Measurements from ENCODE around the gene CLIC6. TPM values are rescaled to one million over a fixed set of nuclear protein-coding genes. Genes with fewer than 3 reads are reported as not detected.

The CLIC6 gene
- total and polyA plus RNA-seq, 9 donors = 1.0 to 12.2 (median 4.3) TPM

DNA sequence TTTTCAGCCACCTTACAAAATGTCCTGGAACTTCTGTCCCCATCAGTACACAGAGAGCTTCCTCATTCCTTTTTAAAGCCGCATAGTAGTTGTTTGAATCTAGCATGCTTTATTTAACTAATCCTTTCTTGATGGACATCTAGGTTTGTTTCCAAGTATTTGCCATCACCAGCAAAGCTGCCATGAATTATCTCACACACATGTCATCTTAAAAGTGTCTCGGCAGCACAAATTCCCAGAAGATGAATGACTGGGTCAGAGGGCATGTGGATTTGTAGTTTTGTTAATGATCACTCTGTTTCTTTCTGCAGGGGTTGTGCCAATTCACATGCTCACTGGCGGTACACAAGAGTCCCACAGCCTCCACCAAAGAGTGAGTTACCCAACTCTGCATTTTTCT lies 68.3 kb downstream of the CLIC6 start:
- Histone ChIP-seq H3K36me3 (no peaks in the 10 kb centered on the region), H3K27me3 (no peaks in the 10 kb centered on the region), H3K27ac (no peak overlapping the region), H3K9me3 (no peaks in the 10 kb centered on the region), H3K4me3 (no peak overlapping the region), H3K4me1 (ENCODE audit: insufficient read depth) (no peaks in the 10 kb centered on the region)
- intact Hi-C loops (cut with DNase I) = no loop called here
- DNase-seq = no peak
- no peak for TF ChIP-seq EP300 (IDR thresholded peaks at IDR 0.05)
- TF ChIP-seq, protein P1, sequence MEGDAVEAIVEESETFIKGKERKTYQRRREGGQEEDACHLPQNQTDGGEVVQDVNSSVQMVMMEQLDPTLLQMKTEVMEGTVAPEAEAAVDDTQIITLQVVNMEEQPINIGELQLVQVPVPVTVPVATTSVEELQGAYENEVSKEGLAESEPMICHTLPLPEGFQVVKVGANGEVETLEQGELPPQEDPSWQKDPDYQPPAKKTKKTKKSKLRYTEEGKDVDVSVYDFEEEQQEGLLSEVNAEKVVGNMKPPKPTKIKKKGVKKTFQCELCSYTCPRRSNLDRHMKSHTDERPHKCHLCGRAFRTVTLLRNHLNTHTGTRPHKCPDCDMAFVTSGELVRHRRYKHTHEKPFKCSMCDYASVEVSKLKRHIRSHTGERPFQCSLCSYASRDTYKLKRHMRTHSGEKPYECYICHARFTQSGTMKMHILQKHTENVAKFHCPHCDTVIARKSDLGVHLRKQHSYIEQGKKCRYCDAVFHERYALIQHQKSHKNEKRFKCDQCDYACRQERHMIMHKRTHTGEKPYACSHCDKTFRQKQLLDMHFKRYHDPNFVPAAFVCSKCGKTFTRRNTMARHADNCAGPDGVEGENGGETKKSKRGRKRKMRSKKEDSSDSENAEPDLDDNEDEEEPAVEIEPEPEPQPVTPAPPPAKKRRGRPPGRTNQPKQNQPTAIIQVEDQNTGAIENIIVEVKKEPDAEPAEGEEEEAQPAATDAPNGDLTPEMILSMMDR (IDR thresholded peaks at IDR 0.05) = no peak
- TF ChIP-seq POLR2A (IDR thresholded peaks at IDR 0.05) = no peak
- WGBS, 3 donors = 60 to 81% (median 79%) methylated on average over 3 of the region's 3 CpGs

DNA sequence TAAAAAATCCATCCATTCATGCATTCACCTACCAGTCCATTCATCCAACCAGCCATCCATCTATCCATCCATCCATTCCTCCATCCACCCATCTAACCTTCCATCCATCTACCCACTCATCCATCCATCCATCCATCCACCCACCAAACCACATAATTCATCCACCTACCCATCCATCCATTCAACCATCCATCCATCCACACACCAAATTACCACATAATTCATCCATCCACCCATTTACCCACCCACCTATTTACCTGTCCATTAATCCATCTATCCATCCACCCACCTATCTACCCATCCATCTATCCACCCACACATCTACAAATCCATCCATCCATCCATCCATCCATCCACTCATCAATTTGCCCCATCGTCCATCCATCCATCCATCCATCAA lies 71.4 kb downstream of the CLIC6 start:
- intact Hi-C loops (cut with DNase I) = loop anchor here in 3 of 4 donors (10.0 kb wide), 4 partner anchors 145 to 1285 kb away; no protein-coding TSS in a partner anchor
- no peak overlapping the region for H3K27ac ChIP-seq
- TF ChIP-seq POLR2A (IDR thresholded peaks at IDR 0.05) (no peak), EP300 (IDR thresholded peaks at IDR 0.05) (no peak)
- TF ChIP-seq, protein P1 (IDR thresholded peaks at IDR 0.05) = no peak
- WGBS, 3 donors = 87 to 95% (median 93%) methylated on average over 1 of the region's 1 CpG
- no peaks in the 10 kb centered on the region for H3K9me3 ChIP-seq
- no peak overlapping the region for H3K4me3 ChIP-seq
- H3K36me3 ChIP-seq = no peaks in the 10 kb centered on the region
- no peaks in the 10 kb centered on the region for H3K4me1 ChIP-seq (ENCODE audit: insufficient read depth)
- DNase-seq = no peak
- H3K27me3 ChIP-seq = no peaks in the 10 kb centered on the region

DNA sequence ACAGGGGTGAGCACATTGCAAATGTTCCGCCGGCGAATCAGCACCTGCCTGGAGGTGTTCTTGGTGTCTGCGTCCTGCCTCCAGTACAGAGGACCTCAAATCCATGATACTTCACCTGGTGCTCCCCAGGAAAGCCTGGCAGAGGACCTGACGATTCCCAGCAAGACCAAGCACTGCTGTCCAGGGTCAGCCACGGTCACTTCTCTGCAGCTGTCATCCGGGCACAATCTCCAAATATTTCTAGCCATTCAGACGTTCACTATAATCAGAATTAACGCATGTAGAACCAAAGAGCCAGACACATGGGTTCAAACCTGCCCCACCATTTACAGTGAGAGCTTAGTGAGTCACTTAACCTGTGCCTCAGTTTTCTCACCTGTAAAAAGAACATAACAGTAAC lies 74.5 kb downstream of the CLIC6 start:
- 85 to 91% (median 90%) methylated on average over 9 of the region's 9 CpGs for WGBS, 3 donors
- TF ChIP-seq, protein P1 (IDR thresholded peaks at IDR 0.05) = no peak
- no peak for TF ChIP-seq EP300 (IDR thresholded peaks at IDR 0.05)
- no peak for TF ChIP-seq POLR2A (IDR thresholded peaks at IDR 0.05)
- H3K36me3 ChIP-seq = no peaks in the 10 kb centered on the region
- no peak for DNase-seq
- no peak overlapping the region for H3K27ac ChIP-seq
- intact Hi-C loops (cut with DNase I) = loop anchor here in 3 of 4 donors (10.0 kb wide), 4 partner anchors 142 to 1282 kb away; no protein-coding TSS in a partner anchor
- no peaks in the 10 kb centered on the region for H3K27me3 ChIP-seq
- H3K9me3 ChIP-seq = no peaks in the 10 kb centered on the region
- H3K4me1 ChIP-seq (ENCODE audit: insufficient read depth) = no peaks in the 10 kb centered on the region
- no peak overlapping the region for H3K4me3 ChIP-seq

DNA sequence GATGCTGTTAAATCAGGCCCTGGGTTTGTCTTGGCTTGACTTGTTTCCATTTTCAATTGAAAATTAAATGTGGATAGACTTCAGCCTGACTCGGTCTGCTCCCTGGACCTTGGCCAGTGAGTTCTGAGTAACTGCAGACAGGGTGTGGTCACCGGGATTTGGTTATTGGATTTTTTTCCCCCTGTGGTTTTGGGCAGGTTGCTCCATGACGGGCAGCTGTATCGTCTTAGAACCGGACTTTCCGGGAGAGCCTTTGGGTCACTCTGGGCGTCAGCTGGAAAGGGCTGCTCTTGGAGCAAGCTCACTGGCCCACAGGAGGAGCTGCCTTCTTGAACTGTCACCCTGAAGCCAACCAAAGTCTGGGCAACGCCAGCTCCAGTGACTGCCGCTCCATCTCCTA lies 75.0 kb downstream of the CLIC6 start:
- no peak for DNase-seq
- H3K4me3 ChIP-seq = no peak overlapping the region
- no peaks in the 10 kb centered on the region for H3K36me3 ChIP-seq
- TF ChIP-seq, protein P1 (IDR thresholded peaks at IDR 0.05) = no peak
- TF ChIP-seq POLR2A (IDR thresholded peaks at IDR 0.05) = no peak
- no peak for TF ChIP-seq EP300 (IDR thresholded peaks at IDR 0.05)
- H3K9me3 ChIP-seq = no peaks in the 10 kb centered on the region
- 50 to 59% (median 51%) methylated on average over 9 of the region's 9 CpGs for WGBS, 3 donors
- H3K27ac ChIP-seq = no peak overlapping the region
- H3K27me3 ChIP-seq = no peaks in the 10 kb centered on the region
- no peaks in the 10 kb centered on the region for H3K4me1 ChIP-seq (ENCODE audit: insufficient read depth)
- intact Hi-C loops (cut with DNase I) = loop anchor here in 3 of 4 donors (10.0 kb wide), 4 partner anchors 141 to 1281 kb away; no protein-coding TSS in a partner anchor
